22Rv1 (cell line): Measurements from ENCODE around the gene NOC2L.

Source experiments
- H3K27ac ChIP-seq: fragments of 450-650 bp; 2 replicates; pipeline ENCODE4 v1.5.1; 2017
- CTCF ChIP-seq: fragments of 450-650 bp; IDR thresholded peaks from 2 replicates; pipeline ENCODE4 v1.5.1; 2017; ENCODE audit warnings: mild to moderate bottlenecking
- ZFX ChIP-seq: fragments of 450-650 bp; IDR thresholded peaks from 2 replicates; pipeline ENCODE4 v1.6.1; 2017; ENCODE audit warnings: antibody characterized with exemption, borderline replicate concordance

Gene NOC2L

GRCh38 chr1:958823-959730 is at the start of gene NOC2L:
Gene NOC2L, minus strand, starts transcription at chr1:959256. Its CDS starts 16 bp downstream, at chr1:959240.
- peak within 1 kb of the TSS; percentile 86 for H3K27ac ChIP-seq
- TF ChIP-seq ZFX (no peak), CTCF (no peak)

- peak overlapping the region; percentile 99 for H3K27ac ChIP-seq
- TF ChIP-seq CTCF = no peak
- TF ChIP-seq ZFX = no peak
Measured at GRCh38 chr1:1006305-1007159, 47.5 kb upstream of the NOC2L start.

- TF ChIP-seq CTCF (no peak), ZFX (no peak)
- H3K27ac ChIP-seq = peak overlapping the region; percentile 99
Measured at GRCh38 chr1:1005774-1006304, 46.8 kb upstream of the NOC2L start.

GRCh38 chr1:1004780-1005697 is 46.0 kb upstream of the NOC2L start:
- no peak for TF ChIP-seq ZFX
- no peak for TF ChIP-seq CTCF
- H3K27ac ChIP-seq = peak overlapping the region; percentile 99

GRCh38 chr1:1004420-1004779 is 45.3 kb upstream of the NOC2L start:
- H3K27ac ChIP-seq = peak overlapping the region; percentile 99
- no peak for TF ChIP-seq CTCF
- TF ChIP-seq ZFX = no peak

GRCh38 chr1:1003618-1004419 is 44.8 kb upstream of the NOC2L start:
- TF ChIP-seq CTCF (no peak), ZFX (no peak)
- peak overlapping the region; percentile 99 for H3K27ac ChIP-seq
